GM12875 (cell line): ENCODE measurements around the gene COL23A1.

ENCODE experiments used
- H3K4me3 ChIP-seq: one replicate; pipeline ENCODE4 v1.5.1; 2011; ENCODE audit warnings: low read depth, low read length, control low read depth
- CTCF ChIP-seq: IDR thresholded peaks from 2 replicates; pipeline ENCODE4 v1.5.1; 2011; ENCODE audit warnings: low read depth, mild to moderate bottlenecking, control low read depth, inconsistent platforms, low read length, moderate library complexity, borderline replicate concordance; ENCODE audit not compliant: insufficient read depth

COL23A1 gene

GRCh38 chr5:178427576-178428197 is 162.5 kb downstream of the COL23A1 start:
- no peak for TF ChIP-seq CTCF
- H3K4me3 ChIP-seq = no peak overlapping the region

- TF ChIP-seq CTCF = no peak
- H3K4me3 ChIP-seq = no peak overlapping the region
Observed at GRCh38 chr5:178426326-178427130, 163.7 kb downstream of the COL23A1 start.

- no peak for TF ChIP-seq CTCF
- no peak overlapping the region for H3K4me3 ChIP-seq
Observed at GRCh38 chr5:178425621-178426068, 164.5 kb downstream of the COL23A1 start.

- no peak overlapping the region for H3K4me3 ChIP-seq
- TF ChIP-seq CTCF = no peak
Observed at GRCh38 chr5:178424810-178425177, 165.4 kb downstream of the COL23A1 start.

- no peak for TF ChIP-seq CTCF
- H3K4me3 ChIP-seq = no peak overlapping the region
Observed at GRCh38 chr5:178423901-178424809, 166.0 kb downstream of the COL23A1 start.

GRCh38 chr5:178423431-178423830 is 166.8 kb downstream of the COL23A1 start:
- no peak overlapping the region for H3K4me3 ChIP-seq
- TF ChIP-seq CTCF = no peak
